ENCODE data around the gene STAMBP. TPM values are rescaled to one million over a fixed set of nuclear protein-coding genes. Genes with fewer than 3 reads are reported as not detected.

The STAMBP gene
- total RNA-seq, 1 donor from 2014 or later = 46.5 TPM

GRCh38 chr2:73851274-73851673 is 22.5 kb downstream of the STAMBP start:
- FAIRE-seq = no peak
- H3K4me1 Mint-ChIP-seq (ENCODE audit: low read depth, unreplicated experiment) = peaks cover 8% of the 10 kb centered on the region
- H3K4me3 Mint-ChIP-seq (ENCODE audit: unreplicated experiment) = no peak overlapping the region
- TF ChIP-seq EZH2 (IDR thresholded peaks at IDR 0.05; ENCODE audit: insufficient read depth, low read length) (no peak), CTCF (IDR thresholded peaks at IDR 0.05; ENCODE audit: insufficient read depth, low read depth, low read length) (peak; percentile 18)
- no peak for DNase-seq (ENCODE audit: low read depth)
- H3K9me3 ChIP-seq (ENCODE audit: insufficient read depth, low read depth, low read length) = no peaks in the 10 kb centered on the region
- no peak overlapping the region for H2AFZ ChIP-seq (ENCODE audit: low read depth, low read length)
- H3K36me3 ChIP-seq (ENCODE audit: insufficient read depth, low read length) = peaks cover 20% of the 10 kb centered on the region
- H3K27me3 Mint-ChIP-seq (ENCODE audit: low read depth, unreplicated experiment) = no peaks in the 10 kb centered on the region
- H3K27ac Mint-ChIP-seq (ENCODE audit: unreplicated experiment) = peak overlapping the region; percentile 63
- H3K79me2 ChIP-seq (ENCODE audit: insufficient read depth, low read length) = no peaks in the 10 kb centered on the region
- H4K20me1 ChIP-seq (ENCODE audit: insufficient read depth, low read length) = no peaks in the 10 kb centered on the region
- H3K9me3 Mint-ChIP-seq (ENCODE audit: unreplicated experiment) = no peaks in the 10 kb centered on the region
- no peak overlapping the region for H3K27ac ChIP-seq (ENCODE audit: low read depth, low read length)
- H3K9ac ChIP-seq (ENCODE audit: low read length) = no peak overlapping the region
- peaks cover 31% of the 10 kb centered on the region for H3K36me3 Mint-ChIP-seq (ENCODE audit: low read depth, unreplicated experiment)
- H3K4me2 ChIP-seq (ENCODE audit: low read length) = no peak overlapping the region
- no peaks in the 10 kb centered on the region for H3K27me3 ChIP-seq (ENCODE audit: insufficient read depth, low read length)
- peaks cover 5% of the 10 kb centered on the region for H3K4me1 ChIP-seq (ENCODE audit: insufficient read depth, low read length)
- H3K4me3 ChIP-seq (ENCODE audit: insufficient read depth, low read depth, low read length) = no peak overlapping the region

- Mint-ChIP-seq H3K27ac (ENCODE audit: unreplicated experiment) (no peak overlapping the region), H3K27me3 (ENCODE audit: low read depth, unreplicated experiment) (no peaks in the 10 kb centered on the region), H3K4me1 (ENCODE audit: low read depth, unreplicated experiment) (peaks cover 15% of the 10 kb centered on the region), H3K36me3 (ENCODE audit: low read depth, unreplicated experiment) (peaks cover 35% of the 10 kb centered on the region), H3K4me3 (ENCODE audit: unreplicated experiment) (no peak overlapping the region), H3K9me3 (ENCODE audit: unreplicated experiment) (no peaks in the 10 kb centered on the region)
- Histone ChIP-seq H3K27me3 (ENCODE audit: insufficient read depth, low read length) (no peaks in the 10 kb centered on the region), H3K36me3 (ENCODE audit: insufficient read depth, low read length) (peaks cover 16% of the 10 kb centered on the region), H4K20me1 (ENCODE audit: insufficient read depth, low read length) (no peaks in the 10 kb centered on the region), H3K9me3 (ENCODE audit: insufficient read depth, low read depth, low read length) (no peaks in the 10 kb centered on the region), H3K4me3 (ENCODE audit: insufficient read depth, low read depth, low read length) (no peak overlapping the region), H2AFZ (ENCODE audit: low read depth, low read length) (no peak overlapping the region), H3K9ac (ENCODE audit: low read length) (no peak overlapping the region), H3K27ac (ENCODE audit: low read depth, low read length) (peak overlapping the region; percentile 48), H3K79me2 (ENCODE audit: insufficient read depth, low read length) (no peaks in the 10 kb centered on the region), H3K4me2 (ENCODE audit: low read length) (peak overlapping the region; percentile 49), H3K4me1 (ENCODE audit: insufficient read depth, low read length) (peaks cover 11% of the 10 kb centered on the region)
- TF ChIP-seq CTCF (IDR thresholded peaks at IDR 0.05; ENCODE audit: insufficient read depth, low read depth, low read length) (no peak), EZH2 (IDR thresholded peaks at IDR 0.05; ENCODE audit: insufficient read depth, low read length) (no peak)
- DNase-seq (ENCODE audit: low read depth) (peak; percentile 83), FAIRE-seq (no peak)
These were observed 23.3 kb downstream of the STAMBP start for GRCh38 chr2:73852020-73852419.

- H3K4me3 Mint-ChIP-seq (ENCODE audit: unreplicated experiment) = no peak overlapping the region
- no peaks in the 10 kb centered on the region for H3K9me3 Mint-ChIP-seq (ENCODE audit: unreplicated experiment)
- no peak overlapping the region for H3K4me3 ChIP-seq (ENCODE audit: insufficient read depth, low read depth, low read length)
- H3K9me3 ChIP-seq (ENCODE audit: insufficient read depth, low read depth, low read length) = no peaks in the 10 kb centered on the region
- FAIRE-seq = no peak
- peaks cover 27% of the 10 kb centered on the region for H3K4me1 Mint-ChIP-seq (ENCODE audit: low read depth, unreplicated experiment)
- TF ChIP-seq CTCF (IDR thresholded peaks at IDR 0.05; ENCODE audit: insufficient read depth, low read depth, low read length) (no peak), EZH2 (IDR thresholded peaks at IDR 0.05; ENCODE audit: insufficient read depth, low read length) (no peak)
- H3K4me1 ChIP-seq (ENCODE audit: insufficient read depth, low read length) = peaks cover 21% of the 10 kb centered on the region
- H3K27ac ChIP-seq (ENCODE audit: low read depth, low read length) = no peak overlapping the region
- no peak overlapping the region for H3K9ac ChIP-seq (ENCODE audit: low read length)
- H3K36me3 Mint-ChIP-seq (ENCODE audit: low read depth, unreplicated experiment) = peaks cover 32% of the 10 kb centered on the region
- peak; percentile 33 for DNase-seq (ENCODE audit: low read depth)
- no peak overlapping the region for H2AFZ ChIP-seq (ENCODE audit: low read depth, low read length)
- no peaks in the 10 kb centered on the region for H3K79me2 ChIP-seq (ENCODE audit: insufficient read depth, low read length)
- H3K36me3 ChIP-seq (ENCODE audit: insufficient read depth, low read length) = peaks cover 10% of the 10 kb centered on the region
- no peak overlapping the region for H3K4me2 ChIP-seq (ENCODE audit: low read length)
- no peaks in the 10 kb centered on the region for H3K27me3 Mint-ChIP-seq (ENCODE audit: low read depth, unreplicated experiment)
- peaks cover 5% of the 10 kb centered on the region for H4K20me1 ChIP-seq (ENCODE audit: insufficient read depth, low read length)
- no peaks in the 10 kb centered on the region for H3K27me3 ChIP-seq (ENCODE audit: insufficient read depth, low read length)
- H3K27ac Mint-ChIP-seq (ENCODE audit: unreplicated experiment) = peak overlapping the region; percentile 55
These were observed 26.8 kb downstream of the STAMBP start for GRCh38 chr2:73855526-73855925.
